Muscle layer of duodenum (tissue), 2 donors: ENCODE data around the gene CRIP1.

Experiments used
- H3K27ac ChIP-seq: one replicate; pipeline ENCODE4 v1.7.0; 2013; ENCODE audit warnings: mild to moderate bottlenecking, low read length
- H3K27me3 ChIP-seq: one replicate; pipeline ENCODE4 v1.7.0; 2013; ENCODE audit warnings: low read depth, mild to moderate bottlenecking, control low read depth, low read length
- H3K36me3 ChIP-seq, 2 donors: one replicate each; pipeline ENCODE4 v1.7.0; 2013; ENCODE audit warnings: low read length in 2 of 2, control low read depth in 1 of 2, mild to moderate bottlenecking in 1 of 2; ENCODE audit not compliant: insufficient read depth in 2 of 2, control insufficient read depth in 1 of 2
- H3K4me1 ChIP-seq, 2 donors: one replicate each; pipeline ENCODE4 v1.7.0; 2013; ENCODE audit warnings: low read length in 2 of 2, mild to moderate bottlenecking in 2 of 2, control low read depth in 1 of 2, moderate library complexity in 1 of 2; ENCODE audit not compliant: insufficient read depth in 2 of 2, control insufficient read depth in 1 of 2
- H3K4me3 ChIP-seq, 2 donors: one replicate each; pipeline ENCODE4 v1.7.0; 2013; ENCODE audit warnings: low read length in 2 of 2, low read depth in 1 of 2, mild to moderate bottlenecking in 1 of 2
- H3K9me3 ChIP-seq, 2 donors: one replicate each; pipeline ENCODE4 v1.7.0; 2013; ENCODE audit warnings: low read length in 2 of 2, control low read depth in 1 of 2, mild to moderate bottlenecking in 1 of 2; ENCODE audit not compliant: control insufficient read depth in 1 of 2
- donor health status: healthy.

The CRIP1 gene

DNA sequence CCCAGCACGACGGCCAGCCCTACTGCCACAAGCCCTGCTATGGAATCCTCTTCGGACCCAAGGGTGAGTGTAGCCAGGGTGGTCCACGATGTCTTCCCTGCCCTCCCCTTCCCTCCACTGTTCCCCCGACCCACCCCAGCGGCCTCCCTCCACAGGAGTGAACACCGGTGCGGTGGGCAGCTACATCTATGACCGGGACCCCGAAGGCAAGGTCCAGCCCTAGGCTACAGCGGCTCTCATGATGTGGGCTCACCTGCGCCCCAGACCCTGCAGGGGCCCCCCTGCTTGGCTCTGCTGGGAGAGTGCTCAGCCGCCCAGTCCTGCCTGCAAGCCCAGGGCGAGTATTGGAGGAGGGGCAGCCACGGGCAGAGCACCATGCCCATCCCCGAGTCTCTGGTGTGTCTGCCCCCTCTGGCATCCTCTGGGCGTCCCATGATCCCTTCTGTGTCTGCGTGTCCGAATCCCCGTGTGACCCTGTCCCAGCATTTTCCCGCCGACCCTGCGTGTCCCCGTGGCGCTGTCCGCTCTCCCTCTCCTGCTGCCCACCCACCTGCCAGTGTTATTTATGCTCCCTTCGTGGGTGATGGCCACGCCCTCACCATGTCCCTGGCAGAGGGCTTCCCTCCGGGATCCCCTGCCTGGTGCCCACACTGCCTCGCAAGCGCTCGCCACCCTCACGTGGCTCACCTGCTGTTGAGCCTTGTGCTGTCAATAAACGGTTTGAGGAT lies 7.1 kb upstream of the CRIP1 start:
- Histone ChIP-seq H3K27ac (no peak overlapping the region), H3K9me3 (no peaks in the 10 kb centered on the region), H3K27me3 (peaks cover 26% of the 10 kb centered on the region), H3K4me3 (no peak overlapping the region), H3K4me1 (peaks cover 10 to 78% of the 10 kb centered on the region in 2 donors), H3K36me3 (peaks cover 0 to 12% of the 10 kb centered on the region in 2 donors)

DNA sequence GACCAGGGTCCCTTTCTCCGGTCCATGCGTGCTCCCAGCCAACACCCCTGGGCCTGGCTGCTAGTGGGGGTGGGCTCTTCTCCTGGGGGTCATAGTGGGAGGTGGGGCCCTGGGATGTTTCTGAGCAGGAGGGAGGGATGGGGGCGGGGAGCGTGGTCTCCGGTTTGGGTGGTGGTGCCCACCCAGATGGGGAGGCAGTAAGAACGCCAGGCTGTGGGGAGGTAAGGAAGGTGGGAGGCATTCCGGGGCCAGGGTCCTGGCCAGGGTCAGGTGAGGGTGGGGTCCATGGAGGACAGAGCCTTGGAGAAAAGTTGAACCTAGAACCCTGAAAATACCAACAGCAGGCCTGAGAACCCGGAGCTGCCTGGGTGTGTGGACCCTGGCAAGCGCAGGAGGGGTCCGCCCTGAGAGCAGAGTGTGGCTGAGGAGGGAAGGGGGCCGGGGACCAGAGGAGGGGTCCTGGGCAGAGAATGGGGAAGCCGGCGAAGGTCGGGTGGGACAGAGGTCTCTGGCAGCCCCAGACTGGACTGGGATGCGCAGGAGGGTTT lies 6.4 kb upstream of the CRIP1 start:
- Histone ChIP-seq H3K27me3 (peaks cover 25% of the 10 kb centered on the region), H3K4me3 (peak overlapping the region in 1 of 2 donors; percentile 72), H3K4me1 (peaks cover 10 to 78% of the 10 kb centered on the region in 2 donors), H3K27ac (no peak overlapping the region), H3K9me3 (no peaks in the 10 kb centered on the region), H3K36me3 (peaks cover 0 to 12% of the 10 kb centered on the region in 2 donors)

GRCh38 chr14:105480807-105481801 lies 5.6 kb upstream of the CRIP1 start:
- H3K4me3 ChIP-seq = peak overlapping the region; percentile 57 to 72
- peaks cover 10 to 79% of the 10 kb centered on the region in 2 donors for H3K4me1 ChIP-seq
- H3K27me3 ChIP-seq = peaks cover 17% of the 10 kb centered on the region
- H3K36me3 ChIP-seq = peaks cover 0 to 12% of the 10 kb centered on the region in 2 donors
- no peaks in the 10 kb centered on the region for H3K9me3 ChIP-seq
- peak overlapping the region; percentile 92 for H3K27ac ChIP-seq

- Histone ChIP-seq H3K36me3 (peaks cover 0 to 12% of the 10 kb centered on the region in 2 donors), H3K27ac (peak overlapping the region; percentile 86), H3K27me3 (peaks cover 8% of the 10 kb centered on the region), H3K9me3 (no peaks in the 10 kb centered on the region), H3K4me1 (peaks cover 10 to 79% of the 10 kb centered on the region in 2 donors), H3K4me3 (peak overlapping the region; percentile 16 to 72)
Observed at GRCh38 chr14:105481886-105482457, 4.7 kb upstream of the CRIP1 start.

DNA sequence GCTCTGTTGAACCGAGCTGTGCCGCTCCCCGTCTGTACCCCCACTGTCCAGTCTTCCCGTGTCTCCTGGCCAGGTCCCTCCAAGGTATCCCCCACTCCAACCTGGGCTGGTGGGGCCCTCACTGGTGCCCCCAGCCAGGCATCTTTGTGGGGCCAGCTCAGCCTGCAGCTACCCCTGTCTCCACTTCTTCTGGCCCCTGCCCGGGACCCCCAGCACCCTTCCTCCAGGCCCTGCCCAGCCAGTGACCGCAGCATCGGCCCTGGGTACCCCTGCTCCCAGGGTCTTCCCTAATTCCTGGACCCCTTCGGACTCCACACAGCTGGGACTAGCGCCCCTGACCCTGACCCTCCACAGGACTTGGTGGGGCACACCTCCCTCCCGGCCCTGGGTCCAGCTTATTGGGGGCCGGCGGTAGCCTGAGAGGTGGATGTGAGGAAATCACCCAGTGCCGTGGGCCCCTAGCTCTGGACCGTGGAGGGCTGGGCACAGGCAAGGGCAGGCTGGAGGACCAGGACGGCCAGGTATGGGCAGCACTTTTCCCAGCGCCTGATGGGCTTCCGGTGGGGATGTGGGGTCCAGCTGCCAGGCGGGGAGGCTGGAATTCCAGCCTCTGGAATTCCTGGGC lies 4.1 kb upstream of the CRIP1 start:
- peak overlapping the region; percentile 16 to 72 for H3K4me3 ChIP-seq
- peaks cover 10 to 74% of the 10 kb centered on the region in 2 donors for H3K4me1 ChIP-seq
- H3K27ac ChIP-seq = peak overlapping the region; percentile 86
- peaks cover 5% of the 10 kb centered on the region for H3K27me3 ChIP-seq
- no peaks in the 10 kb centered on the region for H3K9me3 ChIP-seq
- H3K36me3 ChIP-seq = peaks cover 0 to 12% of the 10 kb centered on the region in 2 donors

- H3K27ac ChIP-seq = no peak overlapping the region
- H3K4me3 ChIP-seq = peak overlapping the region in 1 of 2 donors; percentile 72
- peaks cover 5% of the 10 kb centered on the region for H3K27me3 ChIP-seq
- peaks cover 0 to 8% of the 10 kb centered on the region in 2 donors for H3K36me3 ChIP-seq
- peaks cover 10 to 81% of the 10 kb centered on the region in 2 donors for H3K4me1 ChIP-seq
- H3K9me3 ChIP-seq = no peaks in the 10 kb centered on the region
Observed at GRCh38 chr14:105483300-105484068, 3.2 kb upstream of the CRIP1 start.

DNA sequence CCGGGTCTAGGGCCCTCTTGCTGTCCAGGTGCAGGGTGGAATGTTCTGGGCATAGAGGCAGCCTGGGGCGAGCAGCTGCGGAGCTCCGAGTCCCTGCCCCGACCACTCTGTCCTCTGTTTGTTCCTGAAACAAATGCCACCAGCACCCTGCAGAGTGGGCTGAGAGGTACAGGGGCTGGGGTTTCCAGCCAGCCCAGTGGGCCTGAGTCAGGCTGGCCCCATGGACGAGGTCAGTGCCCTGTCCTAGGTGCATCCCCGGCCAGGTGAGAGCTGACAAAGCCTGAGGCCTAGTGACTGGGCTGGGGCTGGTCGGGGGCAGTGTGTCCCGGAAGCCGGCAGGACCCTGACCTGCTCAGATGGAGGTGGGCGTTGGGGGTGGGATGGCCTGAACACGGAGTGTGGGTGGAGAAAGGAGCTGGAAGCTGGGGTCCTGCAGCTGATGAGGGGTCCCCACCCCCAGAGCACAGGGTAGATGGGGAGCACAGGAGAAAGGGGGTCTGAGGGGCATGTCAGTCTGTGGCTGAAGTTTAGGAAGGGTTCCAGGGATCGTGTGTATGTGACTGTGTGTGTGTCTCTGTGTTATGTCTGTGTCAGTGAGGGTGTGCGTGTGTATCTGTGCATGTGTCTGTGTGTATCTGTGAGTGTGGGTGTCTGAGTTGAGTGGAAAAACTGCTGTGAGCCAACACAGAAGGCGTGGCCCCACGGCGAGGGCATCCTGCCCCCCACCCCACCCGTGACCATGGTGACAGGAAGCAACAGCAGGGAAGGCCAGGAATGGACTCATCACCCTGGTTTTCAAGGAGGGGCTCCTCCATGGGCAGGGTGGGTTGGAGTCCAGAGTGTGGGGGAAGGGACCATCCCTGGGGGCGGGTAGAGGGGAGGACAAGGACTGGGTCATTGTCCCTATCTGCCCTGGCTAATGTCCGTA lies 2.4 kb upstream of the CRIP1 start:
- H3K4me3 ChIP-seq = no peak overlapping the region
- no peaks in the 10 kb centered on the region for H3K9me3 ChIP-seq
- H3K27me3 ChIP-seq = peaks cover 5% of the 10 kb centered on the region
- H3K36me3 ChIP-seq = peaks cover 0 to 8% of the 10 kb centered on the region in 2 donors
- no peak overlapping the region for H3K27ac ChIP-seq
- H3K4me1 ChIP-seq = peaks cover 10 to 90% of the 10 kb centered on the region in 2 donors

- Histone ChIP-seq H3K27ac (no peak overlapping the region), H3K4me1 (peaks cover 10 to 89% of the 10 kb centered on the region in 2 donors), H3K4me3 (no peak overlapping the region), H3K27me3 (peaks cover under 1% of the 10 kb centered on the region), H3K36me3 (peaks cover 0 to 8% of the 10 kb centered on the region in 2 donors), H3K9me3 (no peaks in the 10 kb centered on the region)
Observed at GRCh38 chr14:105484997-105485393, 1.7 kb upstream of the CRIP1 start.

- Histone ChIP-seq H3K9me3 (no peaks in the 10 kb centered on the region), H3K4me3 (peak overlapping the region in 1 of 2 donors; percentile 70), H3K36me3 (peaks cover 0 to 8% of the 10 kb centered on the region in 2 donors), H3K27me3 (no peaks in the 10 kb centered on the region), H3K4me1 (peaks cover 10 to 82% of the 10 kb centered on the region in 2 donors), H3K27ac (no peak overlapping the region)
Observed at GRCh38 chr14:105485739-105486162, 935 bp upstream of the CRIP1 start.
